Fibroblast of skin of right quadriceps (primary cell): ENCODE measurements around the gene SHANK2.

Experiments used
- DNase-seq: peaks from one replicate; pipeline ENCODE4 v3.0.0-alpha.2; 2013

The SHANK2 gene

DNA sequence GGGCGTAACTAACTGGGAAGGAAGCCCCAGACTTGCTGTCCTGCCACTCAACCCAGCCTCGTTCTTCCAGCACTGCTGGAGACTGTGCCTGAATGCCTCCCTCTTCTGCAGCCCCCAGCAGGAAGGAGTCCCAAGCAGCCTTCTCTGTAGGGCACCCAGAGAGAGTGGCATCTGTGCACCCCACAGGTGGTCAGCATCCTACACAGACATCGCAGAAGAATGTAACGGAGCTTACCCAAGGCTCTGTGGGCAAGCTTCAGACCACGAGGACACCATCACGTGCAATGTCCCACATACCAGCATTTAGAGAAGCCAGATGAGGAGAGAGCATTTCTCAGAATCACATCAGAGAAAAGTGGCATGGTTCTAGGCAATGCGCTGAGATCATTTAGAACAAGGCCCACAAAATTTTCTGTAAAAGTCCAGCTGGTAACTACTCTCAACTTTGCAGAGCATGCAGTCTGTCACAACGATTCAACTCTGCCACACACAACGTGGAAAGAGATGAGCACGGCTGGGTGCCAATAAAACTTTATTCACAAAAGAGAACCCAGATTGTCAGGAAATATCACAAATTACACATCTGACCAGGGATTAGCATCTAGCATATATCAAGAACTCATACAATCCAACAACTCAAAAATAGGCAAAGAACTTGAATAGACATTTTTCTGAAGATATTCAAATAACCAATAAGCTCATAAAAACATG lies 33.4 kb downstream of the SHANK2 start:
- no peak for DNase-seq

GRCh38 chr11:71215425-71215965 lies 36.9 kb downstream of the SHANK2 start:
- DNase-seq, result no peak

DNA sequence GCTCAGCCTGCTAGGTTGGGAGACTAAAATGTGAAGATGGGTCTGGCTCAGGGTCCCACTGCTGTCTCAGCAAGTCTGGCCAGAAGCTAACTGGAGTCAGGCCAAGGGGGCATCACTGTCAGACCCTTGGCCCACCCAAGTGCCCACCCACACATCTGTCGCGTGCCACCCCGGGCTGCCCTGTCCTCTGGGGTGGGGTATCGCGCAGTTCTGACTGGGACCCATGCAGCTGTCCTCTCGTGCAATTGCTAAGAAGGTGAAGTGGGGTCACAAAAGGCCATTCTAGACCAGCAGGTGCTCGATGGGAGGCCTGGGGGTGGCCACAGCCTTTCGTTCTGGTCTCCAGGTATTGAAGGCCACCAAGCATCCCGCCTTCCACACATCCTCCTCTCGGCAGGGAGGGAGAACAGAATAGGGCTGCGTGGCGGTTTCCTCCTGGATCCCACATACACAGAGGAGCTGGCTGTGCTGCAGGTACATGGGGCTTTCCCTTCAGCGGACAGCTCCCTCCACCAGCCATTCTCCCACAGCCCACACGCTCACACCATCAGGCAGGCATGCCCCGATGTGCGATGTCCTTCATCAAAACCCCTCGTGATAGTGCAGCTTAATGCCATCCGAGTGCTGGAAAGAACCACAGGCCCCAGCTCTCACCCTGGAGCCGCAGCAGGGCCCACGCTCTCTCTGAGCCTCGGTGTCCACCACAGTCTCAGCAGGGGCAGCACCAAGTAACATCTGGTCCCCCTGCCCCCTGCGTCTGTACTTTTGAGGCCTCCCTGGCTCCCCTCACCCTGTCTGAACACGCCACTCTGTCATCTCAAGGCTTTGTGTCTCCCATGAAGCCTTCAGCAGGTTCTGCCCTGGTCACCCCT lies 37.6 kb downstream of the SHANK2 start:
- DNase-seq, result no peak

GRCh38 chr11:71213696-71214552 lies 38.5 kb downstream of the SHANK2 start:
- no peak for DNase-seq

DNA sequence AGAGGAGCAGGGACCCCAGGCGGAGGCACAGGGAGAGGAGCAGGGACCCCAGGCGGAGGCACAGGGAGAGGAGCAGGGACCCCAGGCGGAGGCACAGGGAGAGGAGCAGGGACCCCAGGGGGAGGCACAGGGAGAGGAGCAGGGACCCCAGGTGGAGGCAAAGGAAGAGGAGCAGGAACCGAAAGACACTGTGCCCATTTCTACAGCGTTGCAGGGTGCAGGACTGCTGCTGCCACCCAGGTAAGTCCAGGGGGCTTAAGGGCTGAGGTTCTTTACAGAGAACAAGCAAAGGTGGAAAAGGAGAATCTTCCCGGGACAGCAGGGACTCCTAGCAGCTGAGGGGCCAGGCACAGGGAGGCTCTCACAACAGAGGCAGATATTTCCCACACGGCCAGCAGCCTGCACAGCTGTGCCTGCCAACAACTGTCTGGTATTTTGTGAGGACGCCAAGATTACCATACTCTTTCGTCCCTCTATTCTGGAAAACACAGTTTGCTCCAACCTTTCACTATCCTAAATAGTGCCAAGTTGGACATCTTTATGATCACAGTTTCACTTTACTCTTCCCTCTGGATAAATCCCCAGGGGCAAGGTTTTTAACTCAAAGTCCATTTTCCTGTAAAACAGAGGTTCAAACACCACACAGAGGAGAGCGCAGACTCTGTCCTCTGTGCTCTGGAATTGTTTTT lies 39.4 kb downstream of the SHANK2 start:
- DNase-seq, result no peak

GRCh38 chr11:71211631-71212030 lies 40.7 kb downstream of the SHANK2 start:
- no peak for DNase-seq

- DNase-seq, result no peak
Observed at GRCh38 chr11:71210861-71211260, 41.5 kb downstream of the SHANK2 start.

GRCh38 chr11:71209656-71210055 lies 42.7 kb downstream of the SHANK2 start:
- DNase-seq, result no peak

DNA sequence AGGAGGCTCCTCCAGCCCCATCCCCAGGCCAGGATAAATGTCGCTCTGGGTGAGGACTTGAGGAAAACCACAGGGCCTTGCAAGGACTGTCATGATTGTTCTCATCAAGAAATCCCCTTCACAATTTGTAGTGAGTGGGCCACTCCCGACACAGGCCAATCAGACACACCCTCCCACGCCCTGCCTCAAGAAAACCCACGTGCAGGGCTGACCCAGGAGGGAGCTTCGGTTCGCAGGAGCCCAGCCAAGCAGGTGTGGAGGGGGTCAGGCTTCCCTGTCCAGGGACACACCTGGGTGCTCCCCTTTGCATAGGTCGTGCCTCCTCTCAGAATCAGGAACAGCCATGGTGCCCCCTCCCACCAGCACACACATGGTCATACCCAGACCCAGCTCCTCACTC lies 43.2 kb downstream of the SHANK2 start:
- DNase-seq, result no peak

DNA sequence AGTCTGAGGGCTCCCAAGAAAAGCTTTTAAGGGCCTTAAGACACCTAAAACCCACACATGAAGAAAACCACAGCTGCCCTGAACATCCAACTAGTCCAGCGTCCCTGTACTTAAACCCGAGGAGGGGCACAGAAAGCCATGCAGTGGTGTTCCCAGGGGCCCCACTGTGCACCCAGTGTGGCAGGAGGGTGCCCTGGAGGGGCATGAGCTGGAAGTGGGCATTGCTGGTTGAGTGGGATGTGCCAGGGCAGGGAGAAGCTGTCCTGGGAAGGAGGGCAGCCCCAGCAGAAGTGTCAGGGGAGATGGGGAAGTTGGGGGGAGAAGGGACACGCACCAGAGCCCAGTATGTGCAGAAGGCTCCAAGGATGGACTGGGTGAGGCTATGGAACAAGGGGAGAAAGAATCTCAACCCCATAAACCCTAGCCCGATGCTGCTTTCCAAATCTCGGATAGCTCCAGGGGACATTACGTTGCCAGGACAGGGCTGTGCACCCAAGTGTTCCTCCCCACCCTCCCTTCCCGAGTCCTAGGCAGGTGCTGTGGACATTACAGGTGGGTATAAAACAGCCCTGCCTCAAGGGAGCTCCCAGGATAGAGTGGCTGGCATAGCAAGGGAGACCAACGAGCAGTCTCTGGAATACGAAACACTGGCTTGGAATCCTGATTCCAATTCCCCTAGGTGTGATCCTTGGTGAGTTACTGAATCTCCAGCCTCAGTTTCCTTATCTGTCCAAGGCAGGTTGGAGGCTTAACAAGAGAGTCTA lies 44.2 kb downstream of the SHANK2 start:
- DNase-seq, result no peak

DNA sequence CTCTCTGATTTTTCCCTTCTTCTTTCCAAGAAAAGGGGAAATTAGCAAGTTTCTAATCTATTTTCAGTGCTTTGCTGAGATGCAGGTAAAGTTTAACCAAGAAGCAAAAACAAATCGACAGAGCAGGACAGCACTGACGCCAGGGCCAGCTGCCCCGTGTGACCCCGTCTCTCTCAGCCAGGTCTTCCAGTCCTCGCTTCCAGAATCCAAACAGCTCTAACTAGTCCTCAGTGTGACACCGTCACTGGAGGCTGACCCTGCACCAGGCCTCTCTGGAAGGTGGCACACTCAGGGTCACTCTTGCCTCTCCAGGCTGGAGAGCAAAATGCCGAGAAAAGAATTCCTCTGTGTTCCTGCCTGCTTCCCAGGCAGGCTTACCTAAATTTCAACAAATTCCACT lies 44.8 kb downstream of the SHANK2 start:
- no peak for DNase-seq

- peak; percentile 4 for DNase-seq
Observed at GRCh38 chr11:71206186-71206585, 46.2 kb downstream of the SHANK2 start.

- no peak for DNase-seq
Observed at GRCh38 chr11:71204748-71205664, 47.4 kb downstream of the SHANK2 start.

DNA sequence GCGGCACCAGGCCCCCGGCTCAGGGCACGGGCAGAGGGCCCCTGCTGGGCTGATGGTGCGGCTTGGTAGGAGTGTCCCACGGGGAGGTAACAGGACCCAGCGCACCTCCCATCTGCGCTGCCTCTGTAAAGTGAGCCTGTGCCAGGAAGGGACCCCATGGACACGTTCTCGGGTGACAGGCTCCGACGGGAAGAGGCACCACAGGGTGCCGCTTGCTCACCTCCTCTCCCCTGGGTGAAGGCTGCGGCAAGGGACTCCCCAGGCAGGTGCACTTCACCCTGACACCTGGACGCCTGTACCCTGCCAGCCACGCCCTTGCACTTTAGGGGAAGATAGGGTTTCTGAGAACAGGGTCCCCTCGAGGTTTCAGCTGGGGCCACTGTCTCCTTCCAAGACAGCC lies 48.1 kb downstream of the SHANK2 start:
- DNase-seq, result no peak

GRCh38 chr11:71203681-71204080 lies 48.7 kb downstream of the SHANK2 start:
- DNase-seq, result no peak

DNA sequence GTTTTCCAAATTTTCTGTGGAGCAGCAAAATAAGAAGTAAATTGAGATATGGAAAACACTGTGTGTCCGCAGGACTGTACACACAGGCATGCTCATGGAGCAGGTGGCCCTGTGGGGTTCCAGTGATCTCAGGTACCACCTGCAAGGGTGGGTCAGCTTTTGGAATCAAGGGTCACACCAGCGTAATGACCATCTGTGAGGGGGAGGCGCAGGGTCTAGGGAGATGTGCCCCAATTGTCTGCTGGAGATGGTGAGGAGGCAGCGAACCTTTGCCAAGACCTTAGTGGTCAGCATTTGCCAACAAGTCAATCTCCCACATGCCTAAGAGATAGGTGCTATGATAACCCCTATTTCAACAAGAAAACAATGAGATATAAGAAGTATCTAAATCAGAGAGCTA lies 49.4 kb downstream of the SHANK2 start:
- no peak for DNase-seq

DNA sequence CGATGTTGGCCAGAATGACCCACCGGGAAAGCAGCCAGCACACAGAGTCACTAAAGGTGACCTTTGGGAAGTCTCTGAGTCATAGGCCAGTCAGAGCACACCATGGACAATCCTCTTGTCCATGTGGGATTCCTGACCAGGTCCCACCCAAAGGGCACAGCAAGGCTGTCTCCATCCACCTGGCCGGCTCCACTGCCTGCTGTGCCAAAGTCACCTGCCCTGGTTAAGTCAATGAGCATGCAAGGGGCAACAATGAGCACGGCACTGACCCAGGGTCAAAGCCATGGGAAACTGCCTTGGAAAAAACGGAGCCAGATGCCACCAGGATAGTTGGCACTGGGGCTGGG lies 49.8 kb downstream of the SHANK2 start:
- no peak for DNase-seq
